Erythroblast (primary cell): Measurements from ENCODE around the gene CTDNEP1.

Experiments used
- DNase-seq, 2 experiments: peaks; one replicate each; lab custom pipeline; 2025; lab: John Stamatoyannopoulos, UW
- GATA1 ChIP-seq: IDR thresholded peaks from 2 replicates; pipeline ENCODE4 v1.6.1; 2011; ENCODE audit warnings: low read depth, mild to moderate bottlenecking, control low read depth, low read length, moderate library complexity
- POLR2A ChIP-seq: IDR thresholded peaks from 2 replicates; pipeline ENCODE4 v1.6.1; 2011; ENCODE audit warnings: mild to moderate bottlenecking, low read length

Gene CTDNEP1

GRCh38 chr17:7215652-7216180, 35.8 kb downstream of the CTDNEP1 start:
- no peak for TF ChIP-seq GATA1
- DNase-seq, result no peak

- no peak for DNase-seq
- no peak for TF ChIP-seq POLR2A
Measured at GRCh38 chr17:7215136-7215638, 36.3 kb downstream of the CTDNEP1 start.

GRCh38 chr17:7214300-7215135, 37.0 kb downstream of the CTDNEP1 start:
- peak; percentile 96 to 97 for DNase-seq
- TF ChIP-seq GATA1, result no peak
- no peak for TF ChIP-seq POLR2A

GRCh38 chr17:7213895-7214299, 37.6 kb downstream of the CTDNEP1 start:
- TF ChIP-seq POLR2A (no peak), GATA1 (no peak)
- peak; percentile 87 to 89 for DNase-seq

GRCh38 chr17:7211491-7212273, 39.9 kb downstream of the CTDNEP1 start:
- TF ChIP-seq POLR2A (no peak), GATA1 (no peak)
- DNase-seq, result no peak

GRCh38 chr17:7208754-7209460, 42.6 kb downstream of the CTDNEP1 start:
- no peak for TF ChIP-seq POLR2A
- no peak for TF ChIP-seq GATA1
- no peak for DNase-seq

GRCh38 chr17:7208027-7208571, 43.4 kb downstream of the CTDNEP1 start:
- no peak for DNase-seq
- no peak for TF ChIP-seq POLR2A
- no peak for TF ChIP-seq GATA1

- no peak for DNase-seq
- no peak for TF ChIP-seq GATA1
- no peak for TF ChIP-seq POLR2A
Measured at GRCh38 chr17:7207120-7208001, 44.2 kb downstream of the CTDNEP1 start.

- DNase-seq, result no peak
- TF ChIP-seq GATA1 (no peak), POLR2A (no peak)
Measured at GRCh38 chr17:7205561-7205960, 46.0 kb downstream of the CTDNEP1 start.

- DNase-seq, result peak; percentile 78 to 79
- TF ChIP-seq POLR2A (no peak), GATA1 (no peak)
Measured at GRCh38 chr17:7204828-7205461, 46.6 kb downstream of the CTDNEP1 start.

GRCh38 chr17:7204336-7204735, 47.2 kb downstream of the CTDNEP1 start:
- TF ChIP-seq GATA1 (no peak), POLR2A (no peak)
- DNase-seq, result no peak

- DNase-seq, result no peak
- TF ChIP-seq POLR2A (no peak), GATA1 (no peak)
Measured at GRCh38 chr17:7203391-7203790, 48.1 kb downstream of the CTDNEP1 start.
